ENCODE results near the gene POLE4. TPM values are rescaled to one million over a fixed set of nuclear protein-coding genes. Genes with fewer than 3 reads are reported as not detected.

POLE4 gene
- total RNA-seq, 1 donor, result 23.5 TPM

DNA sequence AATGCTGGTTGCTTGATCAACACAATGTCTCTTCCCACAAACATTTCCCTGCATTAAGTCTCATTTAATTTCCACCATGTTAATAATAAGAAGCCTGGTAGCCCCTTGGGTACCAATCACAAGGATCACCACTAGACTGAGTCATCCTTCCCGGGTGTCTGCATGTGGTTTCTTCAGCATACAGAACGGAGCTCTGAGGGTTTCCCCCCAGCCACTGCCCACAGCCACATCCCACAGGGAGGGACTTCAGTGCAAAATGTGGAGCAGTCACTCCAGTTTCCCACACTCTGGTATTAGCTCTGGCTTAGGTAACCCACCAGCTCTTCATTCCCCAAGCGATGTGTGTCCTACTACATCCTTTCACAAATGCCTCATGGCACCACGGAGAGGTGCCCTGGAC is 42.7 kb upstream of the POLE4 start:
- Histone ChIP-seq H3K4me2 (ENCODE audit: insufficient read depth, low read length) (no peak overlapping the region), H3K79me2 (ENCODE audit: insufficient read depth, low read length) (no peaks in the 10 kb centered on the region), H3K9me3 (ENCODE audit: low read depth, low read length) (no peaks in the 10 kb centered on the region), H2AFZ (ENCODE audit: low read length) (no peak overlapping the region), H3K27ac (ENCODE audit: low read depth, low read length) (no peak overlapping the region), H3K4me3 (ENCODE audit: insufficient read depth, low read length) (no peak overlapping the region), H3K36me3 (ENCODE audit: insufficient read depth, low read length) (no peaks in the 10 kb centered on the region), H3K27me3 (ENCODE audit: insufficient read depth, low read length) (no peaks in the 10 kb centered on the region), H4K20me1 (ENCODE audit: insufficient read depth, low read length) (no peaks in the 10 kb centered on the region), H3K4me1 (ENCODE audit: insufficient read depth, low read length) (peaks cover 6% of the 10 kb centered on the region)
- TF ChIP-seq CTCF (IDR thresholded peaks at IDR 0.05; ENCODE audit: extremely low read depth, low read depth, low read length), result no peak
- DNase-seq (ENCODE audit: insufficient read length, low spot score, missing footprints), result peak; percentile 87

GRCh38 chr2:74916394-74916793 is 42.0 kb upstream of the POLE4 start:
- H3K79me2 ChIP-seq (ENCODE audit: insufficient read depth, low read length), result no peaks in the 10 kb centered on the region
- H3K27me3 ChIP-seq (ENCODE audit: insufficient read depth, low read length), result no peaks in the 10 kb centered on the region
- H4K20me1 ChIP-seq (ENCODE audit: insufficient read depth, low read length), result no peaks in the 10 kb centered on the region
- H3K4me2 ChIP-seq (ENCODE audit: insufficient read depth, low read length), result no peak overlapping the region
- no peak overlapping the region for H3K4me3 ChIP-seq (ENCODE audit: insufficient read depth, low read length)
- H3K4me1 ChIP-seq (ENCODE audit: insufficient read depth, low read length), result peaks cover 6% of the 10 kb centered on the region
- no peak for DNase-seq (ENCODE audit: insufficient read length, low spot score, missing footprints)
- H2AFZ ChIP-seq (ENCODE audit: low read length), result no peak overlapping the region
- no peak for TF ChIP-seq CTCF (IDR thresholded peaks at IDR 0.05; ENCODE audit: extremely low read depth, low read depth, low read length)
- no peaks in the 10 kb centered on the region for H3K9me3 ChIP-seq (ENCODE audit: low read depth, low read length)
- H3K27ac ChIP-seq (ENCODE audit: low read depth, low read length), result no peak overlapping the region
- no peaks in the 10 kb centered on the region for H3K36me3 ChIP-seq (ENCODE audit: insufficient read depth, low read length)

DNA sequence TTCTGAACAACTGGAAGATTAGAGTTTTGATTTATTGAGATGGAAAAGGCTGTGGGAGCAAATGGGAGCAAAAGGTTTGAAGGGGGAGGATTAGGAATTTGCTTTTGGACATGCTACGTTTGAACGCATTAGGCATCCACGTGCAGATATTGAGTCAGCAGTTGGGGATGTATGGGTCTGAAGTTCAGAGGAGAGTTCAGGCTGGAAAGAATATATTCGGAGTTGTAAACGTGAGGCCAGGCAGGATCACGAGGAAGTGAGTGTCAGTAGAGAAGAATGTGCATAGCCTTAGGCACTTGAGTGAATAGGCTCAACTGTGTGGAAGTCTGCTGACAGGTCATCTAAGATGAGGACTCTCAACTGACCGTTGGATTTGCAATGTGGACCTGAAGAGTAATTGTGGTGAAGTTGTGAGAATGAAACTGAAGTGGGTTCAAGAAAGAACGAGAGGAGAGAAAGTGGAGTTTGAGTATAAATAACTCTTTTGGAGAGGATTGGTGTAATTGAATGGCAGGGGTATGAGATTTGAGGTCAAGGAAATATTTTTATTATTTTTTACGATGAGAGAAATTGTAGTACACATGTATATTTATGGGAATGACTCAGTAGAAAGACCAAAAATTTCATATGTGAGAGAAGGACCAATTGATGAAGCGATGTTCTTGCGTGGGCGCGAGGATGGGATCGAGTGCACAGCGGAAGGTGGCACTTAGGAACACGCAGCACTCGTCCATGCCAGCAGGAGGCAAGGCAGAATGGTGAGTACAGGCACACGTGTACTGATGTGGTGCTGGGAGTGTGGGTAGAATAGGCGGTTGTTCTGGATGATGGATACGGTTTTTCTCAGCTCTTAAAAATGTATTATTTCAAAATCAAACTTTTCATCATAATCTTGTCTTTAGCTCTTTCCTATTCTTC is 40.5 kb upstream of the POLE4 start:
- Histone ChIP-seq H3K4me2 (ENCODE audit: insufficient read depth, low read length) (no peak overlapping the region), H3K4me1 (ENCODE audit: insufficient read depth, low read length) (peaks cover 10% of the 10 kb centered on the region), H3K9me3 (ENCODE audit: low read depth, low read length) (no peaks in the 10 kb centered on the region), H4K20me1 (ENCODE audit: insufficient read depth, low read length) (no peaks in the 10 kb centered on the region), H3K36me3 (ENCODE audit: insufficient read depth, low read length) (no peaks in the 10 kb centered on the region), H3K27ac (ENCODE audit: low read depth, low read length) (no peak overlapping the region), H3K27me3 (ENCODE audit: insufficient read depth, low read length) (no peaks in the 10 kb centered on the region), H3K4me3 (ENCODE audit: insufficient read depth, low read length) (no peak overlapping the region), H3K79me2 (ENCODE audit: insufficient read depth, low read length) (no peaks in the 10 kb centered on the region), H2AFZ (ENCODE audit: low read length) (no peak overlapping the region)
- peak; percentile 68 for DNase-seq (ENCODE audit: insufficient read length, low spot score, missing footprints)
- TF ChIP-seq CTCF (IDR thresholded peaks at IDR 0.05; ENCODE audit: extremely low read depth, low read depth, low read length), result no peak

DNA sequence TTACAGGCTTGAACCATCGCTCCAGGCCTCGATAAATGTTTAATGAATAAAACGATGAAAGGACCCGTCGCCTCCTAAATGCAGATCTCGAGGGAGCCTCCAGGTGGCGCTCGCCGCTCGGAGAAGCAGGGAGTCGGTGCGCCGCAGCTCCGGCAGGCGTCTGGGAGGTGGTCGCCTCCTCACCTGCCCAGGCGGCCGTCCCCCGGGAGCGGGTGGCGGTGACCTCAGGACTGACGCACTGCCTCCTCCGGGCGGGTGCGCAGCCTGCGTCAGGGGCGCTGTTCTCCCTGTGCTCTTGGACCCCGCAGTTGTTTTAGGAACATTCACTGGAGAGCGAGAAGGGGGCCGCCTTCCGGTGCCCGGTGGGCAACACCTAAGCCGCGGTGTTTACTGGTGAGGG is 38.6 kb upstream of the POLE4 start:
- Histone ChIP-seq H4K20me1 (ENCODE audit: insufficient read depth, low read length) (no peaks in the 10 kb centered on the region), H3K4me2 (ENCODE audit: insufficient read depth, low read length) (peak overlapping the region; percentile 85), H3K79me2 (ENCODE audit: insufficient read depth, low read length) (no peaks in the 10 kb centered on the region), H3K9me3 (ENCODE audit: low read depth, low read length) (no peaks in the 10 kb centered on the region), H3K4me3 (ENCODE audit: insufficient read depth, low read length) (peak overlapping the region; percentile 70), H3K36me3 (ENCODE audit: insufficient read depth, low read length) (no peaks in the 10 kb centered on the region), H3K27ac (ENCODE audit: low read depth, low read length) (no peak overlapping the region), H3K4me1 (ENCODE audit: insufficient read depth, low read length) (peaks cover 11% of the 10 kb centered on the region), H2AFZ (ENCODE audit: low read length) (peak overlapping the region; percentile 89), H3K27me3 (ENCODE audit: insufficient read depth, low read length) (no peaks in the 10 kb centered on the region)
- TF ChIP-seq CTCF (IDR thresholded peaks at IDR 0.05; ENCODE audit: extremely low read depth, low read depth, low read length), result peak; percentile 71
- DNase-seq (ENCODE audit: insufficient read length, low spot score, missing footprints), result peak; percentile 88

All from osteoblast (primary cell).